22Rv1 (cell line): ENCODE measurements around the gene SLC19A2.

ENCODE experiments used
- ZFX ChIP-seq: fragments of 450-650 bp; IDR thresholded peaks from 2 replicates; pipeline ENCODE4 v1.6.1; 2017; ENCODE audit warnings: antibody characterized with exemption, borderline replicate concordance
- TF ChIP-seq, protein P1 (sequence below): fragments of 450-650 bp; IDR thresholded peaks from 2 replicates; pipeline ENCODE4 v1.5.1; 2017; ENCODE audit warnings: mild to moderate bottlenecking

DNA sequence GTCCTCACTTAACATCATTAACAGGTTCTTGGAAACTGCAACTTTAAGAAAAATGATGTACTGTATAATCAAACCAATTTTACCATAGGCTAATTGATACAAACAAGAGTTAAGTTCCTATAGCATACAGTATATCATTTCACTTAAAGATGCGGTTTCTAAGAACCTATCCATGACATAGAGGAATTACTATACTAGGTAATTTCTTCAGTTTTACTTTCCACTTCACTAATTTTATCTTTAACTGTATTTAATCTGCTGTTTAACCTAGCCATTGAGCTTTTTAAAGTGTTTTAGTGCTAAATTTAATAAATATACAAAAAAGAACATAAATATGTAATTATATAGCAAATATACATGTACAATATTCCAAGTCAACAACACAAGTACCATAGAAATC lies 28.3 kb downstream of the SLC19A2 start:
- TF ChIP-seq, protein P1, sequence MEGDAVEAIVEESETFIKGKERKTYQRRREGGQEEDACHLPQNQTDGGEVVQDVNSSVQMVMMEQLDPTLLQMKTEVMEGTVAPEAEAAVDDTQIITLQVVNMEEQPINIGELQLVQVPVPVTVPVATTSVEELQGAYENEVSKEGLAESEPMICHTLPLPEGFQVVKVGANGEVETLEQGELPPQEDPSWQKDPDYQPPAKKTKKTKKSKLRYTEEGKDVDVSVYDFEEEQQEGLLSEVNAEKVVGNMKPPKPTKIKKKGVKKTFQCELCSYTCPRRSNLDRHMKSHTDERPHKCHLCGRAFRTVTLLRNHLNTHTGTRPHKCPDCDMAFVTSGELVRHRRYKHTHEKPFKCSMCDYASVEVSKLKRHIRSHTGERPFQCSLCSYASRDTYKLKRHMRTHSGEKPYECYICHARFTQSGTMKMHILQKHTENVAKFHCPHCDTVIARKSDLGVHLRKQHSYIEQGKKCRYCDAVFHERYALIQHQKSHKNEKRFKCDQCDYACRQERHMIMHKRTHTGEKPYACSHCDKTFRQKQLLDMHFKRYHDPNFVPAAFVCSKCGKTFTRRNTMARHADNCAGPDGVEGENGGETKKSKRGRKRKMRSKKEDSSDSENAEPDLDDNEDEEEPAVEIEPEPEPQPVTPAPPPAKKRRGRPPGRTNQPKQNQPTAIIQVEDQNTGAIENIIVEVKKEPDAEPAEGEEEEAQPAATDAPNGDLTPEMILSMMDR: no peak
- TF ChIP-seq ZFX: no peak
